ENCODE data around the gene CCSER1. TPM values are rescaled to one million over a fixed set of nuclear protein-coding genes. Genes with fewer than 3 reads are reported as not detected.
"Not testable (repeated sequence)": the region's sequence is repeated elsewhere in the genome, so short reads cannot be mapped to it uniquely, and the experiment has no call there.

The CCSER1 gene
- polyA plus RNA-seq, 1 experiment = not detected

GRCh38 chr4:90349636-90350035 lies 222.4 kb downstream of the CCSER1 start:
- DNase-seq (ENCODE audit: low read depth) = no peak
- POLR2A ChIA-PET = no interaction called here
- Histone ChIP-seq H3K27me3 (ENCODE audit: control insufficient read depth, insufficient read depth, low read length) (no peaks in the 10 kb centered on the region), H3K36me3 (ENCODE audit: control insufficient read depth, insufficient read depth, low read length) (no peaks in the 10 kb centered on the region), H3K4me3 (ENCODE audit: low read depth, low read length) (no peak overlapping the region)
- CTCF ChIA-PET = no interaction called here
- no peak for TF ChIP-seq CTCF (IDR thresholded peaks at IDR 0.05; ENCODE audit: insufficient read depth, low read depth, low read length)

GRCh38 chr4:90357117-90357710 lies 230.0 kb downstream of the CCSER1 start:
- peak; percentile 1 for DNase-seq (ENCODE audit: low read depth)
- POLR2A ChIA-PET = no interaction called here
- no peak overlapping the region for H3K4me3 ChIP-seq (ENCODE audit: low read depth, low read length)
- no peaks in the 10 kb centered on the region for H3K36me3 ChIP-seq (ENCODE audit: control insufficient read depth, insufficient read depth, low read length)
- TF ChIP-seq CTCF (IDR thresholded peaks at IDR 0.05; ENCODE audit: insufficient read depth, low read depth, low read length) = peak; percentile 50
- CTCF ChIA-PET = no interaction called here
- H3K27me3 ChIP-seq (ENCODE audit: control insufficient read depth, insufficient read depth, low read length) = no peaks in the 10 kb centered on the region

GRCh38 chr4:90375081-90375480 lies 247.9 kb downstream of the CCSER1 start:
- H3K27me3 ChIP-seq (ENCODE audit: control insufficient read depth, insufficient read depth, low read length) = no peaks in the 10 kb centered on the region
- no peak for DNase-seq (ENCODE audit: low read depth)
- POLR2A ChIA-PET = no interaction called here
- no peak for TF ChIP-seq CTCF (IDR thresholded peaks at IDR 0.05; ENCODE audit: insufficient read depth, low read depth, low read length)
- H3K36me3 ChIP-seq (ENCODE audit: control insufficient read depth, insufficient read depth, low read length) = no peaks in the 10 kb centered on the region
- CTCF ChIA-PET = no interaction called here
- H3K4me3 ChIP-seq (ENCODE audit: low read depth, low read length) = no peak overlapping the region

GRCh38 chr4:90393215-90393614 lies 266.0 kb downstream of the CCSER1 start:
- no peak overlapping the region for H3K4me3 ChIP-seq (ENCODE audit: low read depth, low read length)
- ChIA-PET POLR2A (no interaction called here), CTCF (no interaction called here)
- no peak for TF ChIP-seq CTCF (IDR thresholded peaks at IDR 0.05; ENCODE audit: insufficient read depth, low read depth, low read length)
- no peaks in the 10 kb centered on the region for H3K27me3 ChIP-seq (ENCODE audit: control insufficient read depth, insufficient read depth, low read length)
- no peaks in the 10 kb centered on the region for H3K36me3 ChIP-seq (ENCODE audit: control insufficient read depth, insufficient read depth, low read length)
- DNase-seq (ENCODE audit: low read depth) = no peak

- Histone ChIP-seq H3K36me3 (ENCODE audit: control insufficient read depth, insufficient read depth, low read length) (no peaks in the 10 kb centered on the region), H3K4me3 (ENCODE audit: low read depth, low read length) (no peak overlapping the region), H3K27me3 (ENCODE audit: control insufficient read depth, insufficient read depth, low read length) (no peaks in the 10 kb centered on the region)
- DNase-seq (ENCODE audit: low read depth) = no peak
- CTCF ChIA-PET = no interaction called here
- POLR2A ChIA-PET = no interaction called here
- no peak for TF ChIP-seq CTCF (IDR thresholded peaks at IDR 0.05; ENCODE audit: insufficient read depth, low read depth, low read length)
These were observed 276.6 kb downstream of the CCSER1 start for GRCh38 chr4:90403781-90404180.

- H3K4me3 ChIP-seq (ENCODE audit: low read depth, low read length); CTCF ChIA-PET; H3K27me3 ChIP-seq (ENCODE audit: control insufficient read depth, insufficient read depth, low read length); H3K36me3 ChIP-seq (ENCODE audit: control insufficient read depth, insufficient read depth, low read length); DNase-seq (ENCODE audit: low read depth); POLR2A ChIA-PET: not testable (repeated sequence)
These were observed 280.7 kb downstream of the CCSER1 start for GRCh38 chr4:90407897-90408296.

- H3K27me3 ChIP-seq (ENCODE audit: control insufficient read depth, insufficient read depth, low read length); DNase-seq (ENCODE audit: low read depth); H3K4me3 ChIP-seq (ENCODE audit: low read depth, low read length); CTCF ChIA-PET; POLR2A ChIA-PET; H3K36me3 ChIP-seq (ENCODE audit: control insufficient read depth, insufficient read depth, low read length): not testable (repeated sequence)
These were observed 285.6 kb downstream of the CCSER1 start for GRCh38 chr4:90412786-90413185.

Measured in BJ (cell line).